ENCODE data around the gene HADHB.

- no peak for TF ChIP-seq RAD21 (IDR thresholded peaks at IDR 0.05; ENCODE audit: low read length)
- TF ChIP-seq SMC3 (IDR thresholded peaks at IDR 0.05; ENCODE audit: low read depth, low read length): no peak
- TF ChIP-seq CHD2 (IDR thresholded peaks at IDR 0.05; ENCODE audit: low read length, partially characterized antibody): no peak
- TF ChIP-seq, protein P1, sequence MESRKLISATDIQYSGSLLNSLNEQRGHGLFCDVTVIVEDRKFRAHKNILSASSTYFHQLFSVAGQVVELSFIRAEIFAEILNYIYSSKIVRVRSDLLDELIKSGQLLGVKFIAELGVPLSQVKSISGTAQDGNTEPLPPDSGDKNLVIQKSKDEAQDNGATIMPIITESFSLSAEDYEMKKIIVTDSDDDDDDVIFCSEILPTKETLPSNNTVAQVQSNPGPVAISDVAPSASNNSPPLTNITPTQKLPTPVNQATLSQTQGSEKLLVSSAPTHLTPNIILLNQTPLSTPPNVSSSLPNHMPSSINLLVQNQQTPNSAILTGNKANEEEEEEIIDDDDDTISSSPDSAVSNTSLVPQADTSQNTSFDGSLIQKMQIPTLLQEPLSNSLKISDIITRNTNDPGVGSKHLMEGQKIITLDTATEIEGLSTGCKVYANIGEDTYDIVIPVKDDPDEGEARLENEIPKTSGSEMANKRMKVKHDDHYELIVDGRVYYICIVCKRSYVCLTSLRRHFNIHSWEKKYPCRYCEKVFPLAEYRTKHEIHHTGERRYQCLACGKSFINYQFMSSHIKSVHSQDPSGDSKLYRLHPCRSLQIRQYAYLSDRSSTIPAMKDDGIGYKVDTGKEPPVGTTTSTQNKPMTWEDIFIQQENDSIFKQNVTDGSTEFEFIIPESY (IDR thresholded peaks at IDR 0.05; ENCODE audit: borderline replicate concordance, low read depth): no peak
- TF ChIP-seq TAF1 (IDR thresholded peaks at IDR 0.05; ENCODE audit: borderline replicate concordance, low read depth, low read length): no peak
- TF ChIP-seq PBX3 (IDR thresholded peaks at IDR 0.05): no peak
- TF ChIP-seq CTCF (IDR thresholded peaks at IDR 0.05): no peak
- no peak for TF ChIP-seq FOSL2 (IDR thresholded peaks at IDR 0.05; ENCODE audit: borderline replicate concordance, low read depth)
- no peak for TF ChIP-seq REST (IDR thresholded peaks at IDR 0.05; ENCODE audit: low read depth, low read length)
- TF ChIP-seq NRF1 (IDR thresholded peaks at IDR 0.05; ENCODE audit: low read depth, low read length): no peak
- TF ChIP-seq, protein P2, sequence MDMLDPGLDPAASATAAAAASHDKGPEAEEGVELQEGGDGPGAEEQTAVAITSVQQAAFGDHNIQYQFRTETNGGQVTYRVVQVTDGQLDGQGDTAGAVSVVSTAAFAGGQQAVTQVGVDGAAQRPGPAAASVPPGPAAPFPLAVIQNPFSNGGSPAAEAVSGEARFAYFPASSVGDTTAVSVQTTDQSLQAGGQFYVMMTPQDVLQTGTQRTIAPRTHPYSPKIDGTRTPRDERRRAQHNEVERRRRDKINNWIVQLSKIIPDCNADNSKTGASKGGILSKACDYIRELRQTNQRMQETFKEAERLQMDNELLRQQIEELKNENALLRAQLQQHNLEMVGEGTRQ (IDR thresholded peaks at IDR 0.05; ENCODE audit: borderline replicate concordance, low read depth, low read length): no peak
Observed at GRCh38 chr2:26223018-26223417, 21.7 kb upstream of the HADHB start.
